ENCODE data around the gene TLX3. TPM values are rescaled to one million over a fixed set of nuclear protein-coding genes. Genes with fewer than 3 reads are reported as not detected.

The TLX3 gene
- total and polyA plus RNA-seq, 10 donors: not detected

DNA sequence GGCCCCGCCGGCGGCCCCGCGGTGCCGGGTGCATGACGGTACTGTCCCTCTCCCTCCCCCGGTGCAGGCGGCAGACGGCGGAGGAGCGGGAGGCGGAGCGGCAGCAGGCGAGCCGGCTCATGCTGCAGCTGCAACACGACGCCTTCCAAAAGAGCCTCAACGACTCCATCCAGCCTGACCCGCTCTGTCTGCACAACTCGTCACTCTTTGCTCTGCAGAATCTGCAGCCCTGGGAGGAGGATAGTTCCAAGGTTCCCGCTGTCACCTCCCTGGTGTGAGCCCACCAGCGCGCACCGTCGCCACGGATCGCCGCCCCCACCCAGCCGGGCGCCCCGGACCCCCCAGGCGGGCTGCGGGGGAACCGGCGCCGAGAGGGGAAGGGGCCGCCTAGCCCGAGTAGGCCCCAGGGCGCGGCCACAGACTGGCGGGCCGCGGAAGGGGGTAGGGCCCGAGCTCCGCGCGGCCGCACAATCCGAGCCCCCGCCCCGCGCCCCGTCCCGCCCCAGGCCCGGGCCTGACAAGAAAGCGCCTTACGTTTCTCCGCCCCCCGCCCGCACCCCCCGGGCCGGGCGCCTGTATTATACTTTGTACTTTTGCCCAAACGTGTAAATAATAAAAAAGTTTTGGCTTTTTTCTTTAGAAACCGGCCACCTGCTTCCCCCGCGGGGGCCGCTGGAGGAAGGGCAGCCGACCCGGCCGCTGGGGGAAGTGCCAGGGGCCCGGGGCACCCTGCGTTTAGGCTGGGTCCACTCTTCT is 2.5 kb downstream of the TLX3 start:
- intact Hi-C loops (cut with DNase I; ENCODE audit: low total_unique reads): no loop called here
- no peak for DNase-seq
- H3K9me3 ChIP-seq: no peaks in the 10 kb centered on the region
- no peaks in the 10 kb centered on the region for H3K36me3 ChIP-seq
- H3K27ac ChIP-seq: no peak overlapping the region
- peak overlapping the region in 7 of 8 donors; percentile 5 to 60 (median 25) for H3K4me3 ChIP-seq
- TF ChIP-seq, protein P1, sequence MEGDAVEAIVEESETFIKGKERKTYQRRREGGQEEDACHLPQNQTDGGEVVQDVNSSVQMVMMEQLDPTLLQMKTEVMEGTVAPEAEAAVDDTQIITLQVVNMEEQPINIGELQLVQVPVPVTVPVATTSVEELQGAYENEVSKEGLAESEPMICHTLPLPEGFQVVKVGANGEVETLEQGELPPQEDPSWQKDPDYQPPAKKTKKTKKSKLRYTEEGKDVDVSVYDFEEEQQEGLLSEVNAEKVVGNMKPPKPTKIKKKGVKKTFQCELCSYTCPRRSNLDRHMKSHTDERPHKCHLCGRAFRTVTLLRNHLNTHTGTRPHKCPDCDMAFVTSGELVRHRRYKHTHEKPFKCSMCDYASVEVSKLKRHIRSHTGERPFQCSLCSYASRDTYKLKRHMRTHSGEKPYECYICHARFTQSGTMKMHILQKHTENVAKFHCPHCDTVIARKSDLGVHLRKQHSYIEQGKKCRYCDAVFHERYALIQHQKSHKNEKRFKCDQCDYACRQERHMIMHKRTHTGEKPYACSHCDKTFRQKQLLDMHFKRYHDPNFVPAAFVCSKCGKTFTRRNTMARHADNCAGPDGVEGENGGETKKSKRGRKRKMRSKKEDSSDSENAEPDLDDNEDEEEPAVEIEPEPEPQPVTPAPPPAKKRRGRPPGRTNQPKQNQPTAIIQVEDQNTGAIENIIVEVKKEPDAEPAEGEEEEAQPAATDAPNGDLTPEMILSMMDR (IDR thresholded peaks at IDR 0.05 in 8 of 11, conservative IDR thresholded peaks at IDR 0.05 in 3 of 11): no peak
- TF ChIP-seq POLR2AphosphoS5 (IDR thresholded peaks at IDR 0.05): no peak
- TF ChIP-seq POLR2A (IDR thresholded peaks at IDR 0.05): no peak
- H3K27me3 ChIP-seq (replicated peaks in 1 of 7): peaks cover 42 to 100% (median 98%) of the 10 kb centered on the region in 7 donors
- peaks cover 24 to 90% (median 73%) of the 10 kb centered on the region in 6 donors for H3K4me1 ChIP-seq
- WGBS, 5 donors: 2 to 9% (median 3%) methylated on average over 23 to 74 of the region's 74 CpGs

DNA sequence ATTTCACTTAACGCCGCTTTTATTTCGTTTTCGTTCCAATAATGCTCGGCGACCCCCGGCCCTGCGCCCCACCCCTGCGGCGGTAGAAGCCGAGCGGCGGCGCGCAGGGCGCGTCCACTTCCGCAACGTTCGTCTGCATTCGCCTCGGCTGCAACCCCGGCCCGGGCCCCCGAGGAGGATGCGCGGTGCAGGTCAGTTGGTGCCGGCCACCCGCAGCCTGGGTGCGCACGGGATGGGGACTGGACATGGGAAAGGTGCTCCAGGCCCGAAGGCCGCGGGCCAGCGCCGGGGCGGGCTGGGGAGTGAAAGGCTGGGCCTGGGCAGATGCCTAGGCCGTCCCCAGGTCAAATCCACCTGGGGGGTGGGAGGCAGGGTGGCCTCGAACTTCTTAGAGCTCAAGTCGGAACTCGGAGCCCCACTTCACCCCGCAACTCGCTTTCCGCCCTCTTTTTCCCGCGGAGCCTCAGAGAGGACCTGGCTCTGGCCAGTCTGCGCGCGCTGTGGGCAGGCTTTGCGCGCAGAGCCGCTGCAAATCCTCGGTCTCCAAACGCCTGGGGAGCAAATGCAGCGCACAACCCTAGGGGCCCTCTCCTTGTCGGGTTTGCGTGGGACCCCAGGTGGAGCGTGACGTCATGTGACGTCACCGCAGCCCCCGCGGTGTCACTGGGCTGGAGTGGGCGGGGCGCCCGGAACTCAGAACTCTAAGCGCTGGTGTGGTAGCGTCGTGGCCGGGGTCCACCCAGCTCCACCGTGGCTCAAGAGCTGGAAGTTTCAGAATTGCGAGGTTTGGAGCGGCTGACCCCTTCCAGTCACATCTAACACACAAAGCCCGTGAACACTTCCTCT is 3.3 kb downstream of the TLX3 start:
- no peak for TF ChIP-seq POLR2AphosphoS5 (IDR thresholded peaks at IDR 0.05)
- TF ChIP-seq, protein P1 (IDR thresholded peaks at IDR 0.05 in 8 of 11, conservative IDR thresholded peaks at IDR 0.05 in 3 of 11): no peak
- TF ChIP-seq POLR2A (IDR thresholded peaks at IDR 0.05): no peak
- no peak for DNase-seq
- whole genome bisulfite sequencing, 5 donors: 4 to 14% (median 7%) methylated on average over 56 to 74 of the region's 74 CpGs
- peaks cover 26 to 97% (median 80%) of the 10 kb centered on the region in 6 donors for H3K4me1 ChIP-seq
- intact Hi-C loops (cut with DNase I; ENCODE audit: low total_unique reads): no loop called here
- peak overlapping the region in 7 of 8 donors; percentile 5 to 60 (median 25) for H3K4me3 ChIP-seq
- H3K27ac ChIP-seq: no peak overlapping the region
- no peaks in the 10 kb centered on the region for H3K9me3 ChIP-seq
- no peaks in the 10 kb centered on the region for H3K36me3 ChIP-seq
- H3K27me3 ChIP-seq (replicated peaks in 1 of 7): peaks cover 43 to 100% (median 98%) of the 10 kb centered on the region in 7 donors

DNA sequence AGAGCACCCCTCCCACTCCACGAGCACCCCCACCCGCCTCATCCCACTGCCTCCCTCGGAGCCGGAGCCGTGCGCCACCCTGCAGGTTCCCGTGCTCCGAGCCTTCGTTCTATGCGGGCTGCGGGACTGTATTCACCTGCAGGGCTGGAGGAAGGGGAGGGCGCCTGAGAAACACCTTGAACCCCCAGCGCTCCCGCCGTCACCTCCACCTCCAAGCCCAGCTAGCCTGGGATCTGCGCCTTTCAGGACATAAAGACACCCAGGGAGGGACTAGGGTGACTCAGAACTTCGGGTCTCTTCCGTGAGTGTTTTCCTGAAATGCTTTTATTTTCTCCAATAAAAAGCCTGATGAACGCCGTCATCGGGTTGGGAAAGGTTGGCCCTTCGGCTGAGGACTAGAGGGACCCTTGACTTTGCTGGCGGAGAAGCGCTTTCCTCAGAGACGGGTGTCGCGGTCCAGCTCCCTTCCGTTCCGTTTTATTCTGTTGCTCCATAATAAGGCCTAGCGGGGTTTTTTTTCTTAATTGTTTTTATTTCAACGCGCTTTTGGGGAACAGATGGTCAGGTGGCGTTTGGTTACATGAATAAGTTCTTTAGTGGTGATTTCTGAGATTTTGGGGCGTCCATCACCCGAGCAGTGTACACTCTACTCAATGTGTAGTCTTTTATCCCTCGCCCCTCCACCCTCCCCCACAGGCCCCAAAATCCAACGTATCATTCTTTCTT is 4.6 kb downstream of the TLX3 start:
- WGBS, 5 donors: 5 to 13% (median 8%) methylated on average over 34 to 37 of the region's 37 CpGs
- TF ChIP-seq POLR2AphosphoS5 (IDR thresholded peaks at IDR 0.05) (no peak), POLR2A (IDR thresholded peaks at IDR 0.05) (no peak)
- TF ChIP-seq, protein P1 (IDR thresholded peaks at IDR 0.05 in 8 of 11, conservative IDR thresholded peaks at IDR 0.05 in 3 of 11): no peak
- Histone ChIP-seq H3K36me3 (no peaks in the 10 kb centered on the region), H3K27me3 (replicated peaks in 1 of 7) (peaks cover 37 to 100% (median 98%) of the 10 kb centered on the region in 7 donors), H3K9me3 (no peaks in the 10 kb centered on the region), H3K4me3 (peak overlapping the region in 1 of 8 donors; percentile 5), H3K4me1 (peaks cover 26 to 86% (median 75%) of the 10 kb centered on the region in 6 donors), H3K27ac (no peak overlapping the region)
- DNase-seq: no peak
- intact Hi-C loops (cut with DNase I; ENCODE audit: low total_unique reads): no loop called here
